Subcutaneous adipose tissue (tissue), 4 donors: ENCODE measurements around the gene CYP4V2. TPM values are rescaled to one million over a fixed set of nuclear protein-coding genes. Genes with fewer than 3 reads are reported as not detected.

ENCODE experiments used
- CTCF ChIP-seq: fragments of 450-650 bp; IDR thresholded peaks from one replicate; pipeline ENCODE4 v1.5.1; 2016; ENCODE audit warnings: low read depth, mild to moderate bottlenecking, control low read depth, antibody characterized with exemption, moderate library complexity
- total RNA-seq, 4 donors: library from RNA; depleted of rRNA; stranded (reverse); fragments of >200 nt; gene quantifications; one replicate each; pipeline ENCODE4 v1.1.0, GENCODE V29; 2016

CYP4V2 gene
- total RNA-seq, 4 donors from 2014 or later = 22.2 to 36.4 (median 31.9) TPM

- TF ChIP-seq CTCF = no peak
Observed at GRCh38 chr4:186248643-186249042, 57.3 kb downstream of the CYP4V2 start.

DNA sequence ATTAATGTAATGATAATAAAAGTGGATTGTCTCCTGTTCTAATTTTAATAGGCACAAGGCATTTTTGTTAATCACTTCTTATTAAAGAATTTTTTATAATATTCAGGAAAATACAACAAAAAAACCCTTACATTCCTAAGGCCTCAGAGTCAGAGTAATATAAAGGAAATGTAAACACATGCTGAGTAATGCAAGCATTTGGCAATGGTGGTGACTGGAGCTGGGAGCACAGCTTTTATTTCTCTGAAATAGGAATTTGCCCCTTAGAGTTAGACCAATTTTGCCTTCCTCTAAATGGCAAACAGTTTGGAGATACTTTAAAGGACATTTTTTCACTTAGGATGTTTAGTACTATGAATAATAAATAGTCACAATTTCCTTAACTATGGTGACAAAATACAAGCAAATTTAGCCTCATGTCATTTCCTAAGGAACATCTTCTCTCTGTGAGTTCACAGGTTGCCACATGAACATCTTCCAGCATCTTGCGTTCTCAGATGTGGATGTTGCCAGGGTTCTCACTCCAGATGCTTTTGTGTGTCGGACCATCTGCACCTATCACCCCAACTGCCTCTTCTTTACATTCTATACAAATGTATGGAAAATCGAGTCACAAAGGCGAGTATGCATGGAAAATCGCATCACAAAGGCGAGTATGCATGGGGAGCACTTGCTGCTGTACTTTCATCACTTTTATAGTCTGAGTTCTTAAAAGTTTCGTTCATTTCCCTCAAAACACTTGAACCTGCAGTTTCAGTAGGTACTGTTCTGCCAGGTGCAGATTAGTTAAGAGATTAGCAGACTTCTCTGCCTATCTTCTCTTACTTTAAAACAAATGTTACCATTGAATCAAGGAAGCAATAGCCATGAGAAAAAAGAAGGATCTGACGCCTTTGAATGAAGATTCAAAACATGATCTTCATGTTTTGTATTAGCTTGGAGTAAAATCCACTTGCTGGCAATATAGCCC lies 58.7 kb downstream of the CYP4V2 start:
- TF ChIP-seq CTCF = no peak

DNA sequence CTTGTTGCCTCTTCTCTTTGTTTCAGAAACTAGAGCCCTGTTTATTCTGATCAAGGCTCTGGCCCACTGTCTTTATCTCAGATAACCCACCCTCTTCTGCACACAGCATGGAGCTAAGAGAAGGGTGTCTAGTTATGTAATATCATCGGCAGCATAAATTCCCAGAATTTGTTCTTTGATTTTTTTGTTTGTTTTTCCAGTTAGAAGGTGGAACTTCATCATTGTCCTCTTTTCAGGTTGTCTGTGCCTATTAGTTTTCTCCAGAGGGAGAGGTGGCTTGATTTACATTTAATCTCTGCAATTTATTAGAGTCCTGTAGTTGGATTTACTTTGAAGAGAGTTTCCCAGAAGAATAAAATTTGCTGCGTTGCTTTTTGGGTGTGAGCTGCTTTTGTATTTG lies 59.4 kb downstream of the CYP4V2 start:
- no peak for TF ChIP-seq CTCF

DNA sequence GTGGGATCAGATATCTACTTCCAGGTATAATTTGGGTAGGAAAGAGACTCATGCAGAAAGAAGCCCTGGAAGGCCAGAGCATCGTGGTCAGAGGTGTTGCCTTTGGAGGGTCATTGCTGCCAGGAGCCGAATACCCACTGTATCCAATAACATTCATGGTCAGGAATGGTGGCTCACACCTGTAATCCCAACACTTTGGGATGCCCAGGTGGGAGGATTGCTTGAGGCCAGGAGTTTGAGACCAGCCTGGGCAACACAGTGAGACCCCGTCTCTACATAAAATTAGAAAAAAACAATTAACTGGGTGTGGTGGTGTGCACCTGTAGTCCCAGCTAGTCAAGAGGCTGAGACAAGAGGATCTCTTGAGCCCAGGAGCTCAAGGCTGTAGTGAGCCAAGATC lies 63.8 kb downstream of the CYP4V2 start:
- no peak for TF ChIP-seq CTCF

- no peak for TF ChIP-seq CTCF
Observed at GRCh38 chr4:186258216-186258811, 66.9 kb downstream of the CYP4V2 start.

- no peak for TF ChIP-seq CTCF
Observed at GRCh38 chr4:186260117-186260503, 68.7 kb downstream of the CYP4V2 start.

Other genes with a start within 250 kb of the CYP4V2 start
- 10 to 100 TPM in 2 of 4 donors, 1 to 10 TPM in 2; 4.1 to 12.2 (median 8.1) TPM for gene TLR3, start 122.4 kb upstream of the CYP4V2 start, total RNA-seq
- 10 to 100 TPM; 10.2 to 19.8 (median 14.3) TPM for gene FAM149A, start 86.9 kb upstream of the CYP4V2 start, total RNA-seq
- gene KLKB1, start 35.9 kb downstream of the CYP4V2 start, total RNA-seq = under 1 TPM in 2 of 4 donors, not detected in 2; 0.66 to 0.68 TPM
- gene F11, start 74.6 kb downstream of the CYP4V2 start, total RNA-seq = not detected